Progenitor cell of endocrine pancreas (in vitro differentiated cells): ENCODE measurements around the gene ATP8A2. TPM values are rescaled to one million over a fixed set of nuclear protein-coding genes. Genes with fewer than 3 reads are reported as not detected.

Experiments
- DNase-seq: peaks from one replicate; pipeline ENCODE4 v3.0.0; 2021; ENCODE audit warnings: low spot score; ENCODE audit not compliant: unreplicated experiment
- H3K27ac Mint-ChIP-seq: 2 replicates; pipeline ENCODE4 v1.8.0; 2021; ENCODE audit warnings: mild to moderate bottlenecking, moderate library complexity, mixed read lengths
- H3K27me3 Mint-ChIP-seq: 2 replicates; pipeline ENCODE4 v1.8.0; 2021; ENCODE audit warnings: mixed read lengths
- H3K36me3 Mint-ChIP-seq: 2 replicates; pipeline ENCODE4 v1.8.0; 2022; ENCODE audit warnings: mixed read lengths; ENCODE audit not compliant: insufficient read depth
- H3K4me1 Mint-ChIP-seq: 2 replicates; pipeline ENCODE4 v1.8.0; 2021; ENCODE audit warnings: low read depth, mixed read lengths
- H3K4me3 Mint-ChIP-seq: 2 replicates; pipeline ENCODE4 v1.8.0; 2021; ENCODE audit warnings: low read depth, mild to moderate bottlenecking, moderate library complexity, mixed read lengths
- H3K9me3 Mint-ChIP-seq: 2 replicates; pipeline ENCODE4 v1.8.0; 2021; ENCODE audit warnings: low read depth, mixed read lengths
- CTCF ChIP-seq: fragments of 200-600 bp; sonication (generic); IDR thresholded peaks from one replicate; pipeline ENCODE4 v1.5.0; 2021; ENCODE audit warnings: antibody characterized with exemption, mild to moderate bottlenecking; ENCODE audit not compliant: unreplicated experiment
- total RNA-seq: library from RNA; stranded (reverse); gene quantifications from 2 replicates; pipeline ENCODE4 v1.2.1, GENCODE V29; 2021

ATP8A2 gene
- total RNA-seq, 1 donor from 2014 or later, result 0.38 TPM

- no peaks in the 10 kb centered on the region for H3K36me3 Mint-ChIP-seq
- no peak overlapping the region for H3K27ac Mint-ChIP-seq
- DNase-seq, result no peak
- H3K27me3 Mint-ChIP-seq, result peaks cover 19% of the 10 kb centered on the region
- H3K9me3 Mint-ChIP-seq, result peaks cover 3% of the 10 kb centered on the region
- H3K4me3 Mint-ChIP-seq, result no peak overlapping the region
- H3K4me1 Mint-ChIP-seq, result no peaks in the 10 kb centered on the region
- no peak for TF ChIP-seq CTCF
Measured at GRCh38 chr13:25806264-25806974, 434.6 kb downstream of the ATP8A2 start.

GRCh38 chr13:25807562-25807961, 435.8 kb downstream of the ATP8A2 start:
- no peaks in the 10 kb centered on the region for H3K4me1 Mint-ChIP-seq
- no peak overlapping the region for H3K4me3 Mint-ChIP-seq
- DNase-seq, result no peak
- no peak overlapping the region for H3K27ac Mint-ChIP-seq
- peaks cover 8% of the 10 kb centered on the region for H3K9me3 Mint-ChIP-seq
- TF ChIP-seq CTCF, result no peak
- peaks cover 2% of the 10 kb centered on the region for H3K36me3 Mint-ChIP-seq
- H3K27me3 Mint-ChIP-seq, result peaks cover 12% of the 10 kb centered on the region

- Mint-ChIP-seq H3K36me3 (peaks cover 2% of the 10 kb centered on the region), H3K4me3 (no peak overlapping the region), H3K4me1 (no peaks in the 10 kb centered on the region), H3K9me3 (peaks cover 12% of the 10 kb centered on the region), H3K27me3 (peaks cover 5% of the 10 kb centered on the region), H3K27ac (no peak overlapping the region)
- no peak for DNase-seq
- TF ChIP-seq CTCF, result no peak
Measured at GRCh38 chr13:25811506-25811905, 439.7 kb downstream of the ATP8A2 start.

- H3K9me3 Mint-ChIP-seq, result peaks cover 9% of the 10 kb centered on the region
- H3K4me1 Mint-ChIP-seq, result peaks cover 3% of the 10 kb centered on the region
- TF ChIP-seq CTCF, result no peak
- H3K27ac Mint-ChIP-seq, result no peak overlapping the region
- no peaks in the 10 kb centered on the region for H3K27me3 Mint-ChIP-seq
- no peak for DNase-seq
- H3K36me3 Mint-ChIP-seq, result peaks cover 2% of the 10 kb centered on the region
- no peak overlapping the region for H3K4me3 Mint-ChIP-seq
Measured at GRCh38 chr13:25816239-25816638, 444.5 kb downstream of the ATP8A2 start.

- no peak for DNase-seq
- H3K4me3 Mint-ChIP-seq, result no peak overlapping the region
- peaks cover 3% of the 10 kb centered on the region for H3K4me1 Mint-ChIP-seq
- H3K36me3 Mint-ChIP-seq, result peaks cover 1% of the 10 kb centered on the region
- no peak for TF ChIP-seq CTCF
- H3K27me3 Mint-ChIP-seq, result no peaks in the 10 kb centered on the region
- no peak overlapping the region for H3K27ac Mint-ChIP-seq
- H3K9me3 Mint-ChIP-seq, result peaks cover 13% of the 10 kb centered on the region
Measured at GRCh38 chr13:25819856-25820530, 448.2 kb downstream of the ATP8A2 start.
